OCI-M2 (cell line): ENCODE data around the gene TMEM238L.
A peak's percentile ranks its signal among the peaks of the same experiment; 100 is the strongest.
"Not testable (repeated sequence)": the region's sequence is repeated elsewhere in the genome, so short reads cannot be mapped to it uniquely, and the experiment has no call there.

Experiments used
- DNase-seq: peaks from one replicate; lab custom pipeline; 2025; ENCODE audit not compliant: unreplicated experiment; lab: John Stamatoyannopoulos, UW

The TMEM238L gene

GRCh38 chr17:10803830-10804475 lies at the start of gene TMEM238L:
Gene TMEM238L (minus strand): TSS chr17:10804099. CDS start chr17:10803963, 136 bp downstream.
- no peak for DNase-seq

GRCh38 chr17:10846636-10847035 lies 42.7 kb upstream of the TMEM238L start:
- not testable (repeated sequence) for DNase-seq

GRCh38 chr17:10845388-10845751 lies 41.5 kb upstream of the TMEM238L start:
- DNase-seq, result no peak

- peak; percentile 32 for DNase-seq
Measured at GRCh38 chr17:10844621-10845387, 40.9 kb upstream of the TMEM238L start.

- no peak for DNase-seq
Measured at GRCh38 chr17:10843811-10844210, 39.9 kb upstream of the TMEM238L start.

GRCh38 chr17:10842658-10843057 lies 38.8 kb upstream of the TMEM238L start:
- DNase-seq, result no peak

- DNase-seq, result no peak
Measured at GRCh38 chr17:10838682-10839081, 34.8 kb upstream of the TMEM238L start.

- no peak for DNase-seq
Measured at GRCh38 chr17:10837921-10838320, 34.0 kb upstream of the TMEM238L start, which contains the start of gene PIRT. Gene PIRT (minus strand): TSS chr17:10838087. CDS start chr17:10825645, 12,442 bp downstream.

- no peak for DNase-seq
Measured at GRCh38 chr17:10836966-10837590, 33.2 kb upstream of the TMEM238L start.

GRCh38 chr17:10836145-10836544 lies 32.2 kb upstream of the TMEM238L start:
- no peak for DNase-seq

GRCh38 chr17:10831696-10832095 lies 27.8 kb upstream of the TMEM238L start:
- DNase-seq, result no peak

- DNase-seq, result no peak
Measured at GRCh38 chr17:10827898-10828552, 24.1 kb upstream of the TMEM238L start.

- no peak for DNase-seq
Measured at GRCh38 chr17:10824874-10825273, 21.0 kb upstream of the TMEM238L start.

GRCh38 chr17:10821770-10822169 lies 17.9 kb upstream of the TMEM238L start:
- no peak for DNase-seq

- no peak for DNase-seq
Measured at GRCh38 chr17:10821054-10821453, 17.2 kb upstream of the TMEM238L start.

- no peak for DNase-seq
Measured at GRCh38 chr17:10815319-10815718, 11.4 kb upstream of the TMEM238L start.

GRCh38 chr17:10814075-10814474 lies 10.2 kb upstream of the TMEM238L start:
- no peak for DNase-seq

GRCh38 chr17:10812674-10813073 lies 8.8 kb upstream of the TMEM238L start:
- DNase-seq, result no peak

- no peak for DNase-seq
Measured at GRCh38 chr17:10809605-10810004, 5.7 kb upstream of the TMEM238L start.

GRCh38 chr17:10807704-10808128 lies 3.8 kb upstream of the TMEM238L start:
- DNase-seq, result no peak

GRCh38 chr17:10806545-10807262 lies 2.8 kb upstream of the TMEM238L start:
- DNase-seq, result no peak
